SU-DHL-6 (cell line): ENCODE results near the gene VIPR2.

Experiments
- EZH2phosphoT487 ChIP-seq: fragments of 200-600 bp; sonication (generic), shearing (Covaris generic); conservative IDR thresholded peaks from 2 replicates; pipeline ENCODE4 v1.6.1; 2018; ENCODE audit warnings: mild to moderate bottlenecking, antibody characterized with exemption, low read length, moderate library complexity, mixed read lengths
- TF ChIP-seq, protein P1 (sequence below): fragments of 200-600 bp; sonication (generic); IDR thresholded peaks from one replicate; pipeline ENCODE4 v1.5.1; 2017; ENCODE audit warnings: antibody characterized with exemption, mild to moderate bottlenecking, low read length, moderate library complexity; ENCODE audit not compliant: insufficient read depth, poor library complexity, severe bottlenecking

DNA sequence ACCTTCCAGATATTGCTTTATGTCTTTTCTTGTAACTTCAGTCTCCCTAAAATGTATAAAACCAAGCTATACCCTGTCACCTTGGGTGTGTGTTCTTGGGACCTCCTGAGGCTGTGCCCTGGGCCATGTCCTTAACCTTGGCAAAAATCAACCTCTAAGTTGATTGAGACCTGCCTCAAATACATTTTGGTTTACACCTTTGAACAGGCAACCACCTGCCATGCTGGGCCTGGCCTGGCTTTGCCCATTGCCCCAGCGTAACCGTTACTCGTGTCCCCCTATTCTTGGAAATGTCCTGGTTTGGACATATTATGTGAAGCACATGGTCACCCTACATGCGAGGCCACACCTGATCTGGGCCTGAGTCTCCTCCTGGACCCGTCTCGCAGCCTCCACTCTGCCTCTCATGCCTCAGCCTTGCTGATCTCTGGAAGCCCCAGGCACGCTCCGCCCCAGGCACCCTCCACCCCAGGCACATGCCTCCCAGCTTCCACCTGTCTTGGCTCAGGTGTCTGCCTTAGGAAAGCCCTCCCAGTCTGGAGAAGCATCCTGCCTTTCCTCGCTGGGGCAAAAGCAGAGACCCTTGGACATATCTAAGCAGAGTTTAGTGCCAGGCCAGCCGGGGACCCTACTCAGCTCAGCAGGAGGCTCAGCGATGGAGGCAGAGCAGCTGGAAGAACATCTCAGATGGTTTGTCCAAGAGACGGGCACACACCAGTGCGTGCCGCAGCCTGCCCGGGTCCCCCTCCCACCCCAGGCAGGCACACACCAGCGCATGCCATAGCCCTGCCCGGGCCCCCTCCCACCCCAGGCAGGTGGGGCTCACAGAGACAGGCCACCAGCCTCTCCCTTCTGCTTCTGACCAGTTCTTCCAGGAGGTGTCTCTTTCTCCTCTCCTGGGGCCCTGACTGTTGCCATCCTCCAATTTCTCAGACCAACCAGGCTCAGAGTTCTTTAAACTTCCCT is 4.0 kb upstream of the VIPR2 start:
- TF ChIP-seq, protein P1, sequence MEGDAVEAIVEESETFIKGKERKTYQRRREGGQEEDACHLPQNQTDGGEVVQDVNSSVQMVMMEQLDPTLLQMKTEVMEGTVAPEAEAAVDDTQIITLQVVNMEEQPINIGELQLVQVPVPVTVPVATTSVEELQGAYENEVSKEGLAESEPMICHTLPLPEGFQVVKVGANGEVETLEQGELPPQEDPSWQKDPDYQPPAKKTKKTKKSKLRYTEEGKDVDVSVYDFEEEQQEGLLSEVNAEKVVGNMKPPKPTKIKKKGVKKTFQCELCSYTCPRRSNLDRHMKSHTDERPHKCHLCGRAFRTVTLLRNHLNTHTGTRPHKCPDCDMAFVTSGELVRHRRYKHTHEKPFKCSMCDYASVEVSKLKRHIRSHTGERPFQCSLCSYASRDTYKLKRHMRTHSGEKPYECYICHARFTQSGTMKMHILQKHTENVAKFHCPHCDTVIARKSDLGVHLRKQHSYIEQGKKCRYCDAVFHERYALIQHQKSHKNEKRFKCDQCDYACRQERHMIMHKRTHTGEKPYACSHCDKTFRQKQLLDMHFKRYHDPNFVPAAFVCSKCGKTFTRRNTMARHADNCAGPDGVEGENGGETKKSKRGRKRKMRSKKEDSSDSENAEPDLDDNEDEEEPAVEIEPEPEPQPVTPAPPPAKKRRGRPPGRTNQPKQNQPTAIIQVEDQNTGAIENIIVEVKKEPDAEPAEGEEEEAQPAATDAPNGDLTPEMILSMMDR = no peak
- no peak for TF ChIP-seq EZH2phosphoT487
